Non-pigmented ciliary epithelial cell (primary cell): Measurements from ENCODE around the gene PTK6.

Source experiments
- DNase-seq: peaks from one replicate; pipeline ENCODE4 v3.0.0-alpha.2; 2010; ENCODE audit warnings: low read depth

The PTK6 gene

DNA sequence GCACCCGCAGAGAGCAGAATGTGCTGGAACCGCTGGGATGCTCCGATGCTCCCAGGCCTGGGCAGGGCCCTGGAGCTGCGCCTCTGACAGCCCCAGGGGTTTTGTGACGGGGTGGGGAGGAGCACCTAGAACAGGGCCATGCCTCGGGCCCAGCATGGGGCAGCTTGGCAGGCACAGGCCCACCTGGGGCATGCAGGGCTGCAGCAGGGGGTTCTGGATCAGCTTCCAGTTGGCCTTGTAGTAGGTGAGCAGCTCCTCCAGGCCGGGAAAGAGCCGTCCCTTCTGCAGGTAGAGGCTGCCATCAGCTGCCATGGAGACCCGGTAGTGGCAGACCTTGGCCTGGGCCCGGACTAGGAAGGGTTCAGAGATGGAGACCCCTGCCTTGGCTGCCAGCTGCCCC is 6.0 kb upstream of the PTK6 start:
- no peak for DNase-seq

DNA sequence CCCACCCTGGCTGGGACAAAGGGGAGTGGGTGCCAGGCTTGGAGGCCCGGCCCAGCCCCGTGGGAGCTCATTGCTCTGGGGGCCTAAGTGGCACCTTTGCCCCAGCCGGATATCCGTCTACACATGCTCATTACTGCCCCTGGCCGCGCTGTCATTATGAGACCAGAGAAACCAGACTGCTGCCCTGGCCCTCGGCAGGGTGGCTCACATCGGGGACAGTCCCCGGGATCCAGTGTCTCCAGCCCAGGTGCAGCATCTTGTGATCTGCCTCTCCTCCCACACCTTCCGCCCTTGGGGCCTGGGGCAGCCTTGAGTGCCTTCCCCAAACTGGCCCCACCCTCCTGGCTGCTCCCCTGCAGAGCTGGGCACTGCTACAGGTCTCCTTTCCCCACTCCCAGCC is 5.5 kb upstream of the PTK6 start:
- DNase-seq = no peak

DNA sequence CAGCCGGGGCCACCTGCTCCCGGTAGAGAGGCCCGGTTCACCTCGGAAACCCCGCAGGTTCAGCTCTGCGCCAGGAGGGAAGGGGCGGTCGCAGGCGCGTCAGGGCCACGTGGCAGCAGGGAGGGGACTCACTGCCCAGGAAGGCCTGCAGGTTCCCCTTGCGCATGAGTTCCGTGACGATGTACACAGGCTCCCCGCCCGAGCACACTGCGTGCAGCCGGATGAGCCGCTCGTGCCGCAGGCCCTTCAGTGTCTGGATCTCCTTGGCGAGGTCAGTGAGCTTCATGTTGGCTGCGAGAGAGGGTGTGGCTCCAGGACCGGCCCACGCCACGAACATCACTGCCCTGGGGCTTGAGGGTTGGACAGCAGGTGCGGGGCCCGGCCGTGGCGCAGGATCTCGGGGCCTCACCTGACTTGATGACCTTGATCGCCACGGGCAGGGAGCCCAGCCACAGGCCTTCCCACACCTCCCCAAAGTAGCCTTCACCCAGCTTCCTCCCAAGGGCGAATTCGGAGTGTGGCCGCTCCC is 4.9 kb upstream of the PTK6 start:
- no peak for DNase-seq

DNA sequence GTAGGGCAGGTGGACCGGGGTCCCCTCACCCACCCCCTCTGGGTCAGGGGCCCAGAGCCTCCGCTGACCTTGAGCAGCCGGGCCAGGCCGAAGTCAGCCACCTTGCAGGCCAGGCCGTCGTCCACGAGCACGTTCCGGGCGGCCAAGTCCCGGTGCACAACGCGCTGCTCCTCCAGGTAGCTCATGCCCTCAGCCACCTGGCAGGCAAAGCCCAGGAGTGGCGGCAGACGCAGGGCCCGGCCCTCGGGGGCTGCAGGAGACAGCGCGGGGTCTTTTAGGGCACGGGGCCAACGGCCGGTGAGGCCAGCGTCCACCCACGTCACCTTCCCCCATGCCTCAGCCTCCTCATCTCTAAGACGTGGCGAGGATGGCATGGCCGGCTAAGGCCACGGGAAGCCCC is 4.2 kb upstream of the PTK6 start:
- no peak for DNase-seq

DNA sequence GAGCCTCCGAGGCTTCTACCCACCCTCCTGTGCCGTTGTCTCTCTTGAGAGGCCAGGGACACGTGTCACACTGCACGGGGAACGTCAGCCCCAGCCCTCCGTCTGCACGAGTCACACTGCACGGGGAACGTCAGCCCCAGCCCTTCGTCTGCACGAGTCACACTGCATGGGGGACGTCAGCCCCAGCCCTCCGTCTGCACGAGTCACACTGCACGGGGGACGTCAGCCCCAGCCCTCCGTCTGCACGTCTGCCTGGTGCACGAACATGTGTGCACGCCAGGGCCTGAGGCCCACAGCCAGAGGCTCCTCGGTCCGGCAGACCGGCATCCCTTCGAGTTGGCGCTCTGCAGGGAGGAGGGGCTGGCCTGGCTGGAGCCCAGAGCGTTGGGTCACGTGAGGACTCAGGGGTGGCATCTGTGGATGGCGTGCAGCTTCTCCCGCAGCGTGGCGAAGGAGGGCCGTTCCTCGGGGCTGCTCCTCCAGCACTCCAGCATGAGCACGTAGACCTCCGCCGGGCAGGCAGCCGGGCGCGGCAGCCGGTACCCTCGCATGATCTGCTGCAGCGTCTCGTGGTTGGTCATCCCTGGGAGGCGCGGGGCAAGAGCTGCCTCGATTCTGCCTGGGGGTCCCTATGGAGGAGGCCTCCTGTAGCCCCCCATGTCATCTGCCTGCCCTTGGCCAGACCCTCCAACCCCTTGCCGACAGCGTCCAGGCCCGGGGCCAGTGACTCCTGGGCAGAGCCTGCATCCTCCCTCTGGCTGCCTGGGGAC is 3.4 kb upstream of the PTK6 start:
- no peak for DNase-seq

DNA sequence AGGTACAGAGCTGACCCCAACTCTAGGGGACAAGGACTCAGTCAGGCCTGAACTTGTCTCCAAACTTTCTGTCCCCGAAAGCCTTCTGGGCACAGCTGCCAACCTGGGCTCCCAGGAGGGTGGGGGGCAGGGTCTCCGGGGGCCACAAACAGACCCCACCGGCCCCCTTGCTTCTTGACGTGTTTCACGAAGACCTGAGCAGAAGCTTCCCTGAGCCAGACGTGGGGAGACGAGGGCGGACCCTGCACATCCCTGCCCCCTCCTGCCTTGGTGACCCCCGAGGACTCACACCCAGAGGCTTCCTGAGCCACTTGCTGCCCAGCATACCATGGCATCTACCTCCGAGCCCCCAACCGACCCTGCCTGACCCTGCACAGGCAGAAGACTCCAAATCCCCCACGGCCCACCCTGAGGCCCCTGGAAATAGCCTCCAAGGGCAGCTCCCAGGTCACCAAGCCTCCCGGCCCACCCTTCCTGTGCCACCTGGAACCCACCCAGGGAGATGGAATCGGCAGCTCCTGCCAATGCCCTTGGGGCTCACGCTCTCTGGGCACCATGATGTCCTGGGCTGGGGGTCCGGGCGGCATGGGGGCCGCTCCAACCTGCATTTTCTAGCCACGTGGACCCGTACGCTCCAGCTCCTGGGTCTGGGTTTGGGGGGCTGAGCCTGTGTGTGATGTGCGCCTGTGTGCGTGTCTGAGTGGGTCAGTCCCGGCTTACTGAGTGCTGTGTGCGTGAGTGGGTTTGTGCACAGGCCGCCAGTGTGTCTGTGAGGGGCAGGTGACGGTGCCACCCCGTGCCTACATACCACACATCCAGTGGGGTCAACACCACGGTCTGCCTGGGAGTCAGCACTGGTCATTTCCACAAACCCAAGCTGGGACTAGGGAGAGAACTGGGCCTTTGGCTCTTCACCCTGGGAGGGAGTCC is 2.5 kb upstream of the PTK6 start:
- DNase-seq = no peak

DNA sequence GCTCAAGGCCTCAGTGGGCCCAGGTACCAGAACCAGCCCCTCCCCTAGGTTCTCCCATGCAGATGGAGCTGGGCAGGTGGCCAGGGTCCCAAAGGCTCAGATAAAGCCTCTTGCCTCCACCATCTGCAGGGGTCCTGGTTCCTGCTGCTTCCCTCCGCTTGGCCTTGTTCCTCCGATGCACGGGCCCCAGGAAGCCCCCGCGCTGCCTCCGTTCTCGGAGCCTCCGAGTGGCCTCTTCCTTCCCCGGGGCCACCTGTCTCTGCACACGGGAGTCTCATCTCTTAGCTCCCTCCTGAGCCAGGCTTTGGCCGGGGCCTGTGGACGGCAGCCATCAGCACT is 1.9 kb upstream of the PTK6 start:
- no peak for DNase-seq

DNA sequence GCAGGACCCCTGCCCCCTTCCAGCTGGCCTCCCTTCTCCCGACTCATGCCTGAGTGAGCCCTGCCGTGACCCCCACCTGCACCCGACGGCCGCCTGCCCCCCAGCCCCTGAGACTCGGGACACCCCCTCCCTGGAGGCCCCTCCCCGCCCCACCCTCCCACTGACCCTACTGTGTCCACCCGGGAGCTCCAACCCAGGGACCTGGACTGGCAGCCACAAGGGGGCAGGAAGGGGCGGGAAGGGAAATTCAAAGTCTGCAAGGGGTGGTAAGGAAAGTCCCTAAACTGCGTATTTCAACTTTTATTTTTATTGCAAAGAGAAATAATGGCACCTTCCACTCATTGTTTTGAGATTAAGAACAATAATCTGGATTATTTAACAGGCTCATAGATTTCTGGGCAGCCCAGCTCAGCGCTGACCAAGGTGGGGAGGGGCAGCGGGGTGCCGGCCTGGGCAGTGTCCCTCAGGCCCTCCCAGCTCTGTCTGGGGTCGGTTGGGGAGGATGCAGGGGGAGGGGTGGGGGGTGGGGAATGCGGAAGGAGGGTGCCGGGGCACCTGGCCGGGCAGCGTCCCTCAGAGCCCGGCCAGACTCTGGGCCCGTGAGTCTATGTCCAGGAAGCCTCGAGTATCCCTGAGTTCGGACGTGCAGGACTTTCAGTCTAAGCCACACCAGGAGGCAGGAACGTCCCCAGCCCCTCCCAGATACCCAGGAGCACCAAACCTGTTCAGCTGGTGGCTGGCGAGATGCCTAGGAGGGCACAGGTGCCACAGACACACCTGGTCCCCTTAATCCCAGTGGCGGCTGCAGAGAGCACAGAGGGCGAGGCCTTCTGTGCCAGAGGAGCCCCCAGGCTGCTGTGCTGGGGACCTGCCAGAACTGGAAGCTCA is 1.3 kb upstream of the PTK6 start:
- DNase-seq = no peak

DNA sequence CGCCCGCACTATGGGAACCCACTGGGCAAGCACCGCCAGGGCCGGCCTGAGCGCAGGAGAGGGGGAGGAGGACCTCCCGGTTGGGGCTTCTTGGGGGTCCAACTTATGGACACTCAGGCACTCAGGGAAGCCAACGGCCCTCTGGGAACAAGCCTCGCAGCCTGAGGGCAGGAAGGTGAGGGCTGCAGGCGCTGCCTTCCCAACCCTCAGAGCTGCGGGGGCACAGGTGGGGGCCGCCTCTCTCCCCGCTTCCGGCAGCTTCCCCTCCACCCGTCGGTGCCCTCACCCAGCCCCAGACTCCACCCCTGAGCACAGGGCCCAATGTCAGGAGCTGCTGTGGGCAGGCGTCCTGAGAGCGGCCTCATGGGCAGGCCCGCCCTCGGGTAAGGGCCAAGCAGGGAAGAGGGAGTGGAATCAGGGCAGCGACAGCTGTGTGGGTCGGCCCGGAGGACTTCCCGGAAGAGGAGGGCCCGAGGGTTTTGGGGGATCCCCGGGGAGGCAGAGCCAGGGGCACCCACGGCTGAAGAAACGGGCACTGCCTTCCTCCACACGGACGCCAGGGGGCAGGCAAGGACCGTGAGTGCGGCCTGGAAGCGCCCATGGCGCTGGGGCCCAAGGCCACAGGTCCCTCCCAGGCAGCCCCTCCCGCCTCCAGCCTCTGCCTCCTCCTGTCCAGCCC is 488 bp upstream of the PTK6 start:
- DNase-seq = peak; percentile 27

DNA sequence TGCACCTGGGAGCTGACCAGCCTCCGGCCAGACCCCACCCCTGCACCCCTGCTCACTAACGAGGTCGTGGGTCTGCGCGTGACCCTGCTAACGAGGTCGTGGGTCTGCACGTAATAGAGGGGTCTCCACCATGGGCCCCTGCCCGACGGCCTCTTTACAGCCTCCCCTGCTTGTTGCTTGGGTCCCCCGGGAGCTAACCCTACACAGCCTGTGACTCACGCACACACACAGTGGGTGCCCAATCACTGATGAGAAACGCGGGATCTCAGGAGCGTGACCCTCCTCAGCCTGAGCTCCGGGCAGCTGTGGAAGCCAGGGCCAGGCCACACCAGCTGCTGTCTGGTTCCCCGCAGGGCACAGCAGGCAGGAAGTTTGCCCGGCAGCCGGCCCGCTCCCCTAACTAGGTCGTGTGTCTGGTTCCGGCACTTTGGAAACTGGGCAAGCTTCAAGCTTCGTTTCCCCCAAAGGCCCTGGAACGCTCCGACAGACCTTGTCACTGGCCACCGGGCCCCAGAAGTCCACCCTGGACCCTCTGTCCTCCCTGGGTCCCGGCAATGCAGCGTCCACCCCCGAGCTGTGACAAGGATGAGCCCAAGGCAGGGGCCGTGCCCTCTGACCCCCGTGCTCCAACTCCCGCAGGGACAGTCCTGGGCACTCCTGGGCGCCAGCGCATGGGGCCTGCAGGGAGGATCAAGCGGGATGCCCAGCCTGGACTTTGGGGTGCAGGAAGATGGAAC is 767 bp downstream of the PTK6 start:
- no peak for DNase-seq

DNA sequence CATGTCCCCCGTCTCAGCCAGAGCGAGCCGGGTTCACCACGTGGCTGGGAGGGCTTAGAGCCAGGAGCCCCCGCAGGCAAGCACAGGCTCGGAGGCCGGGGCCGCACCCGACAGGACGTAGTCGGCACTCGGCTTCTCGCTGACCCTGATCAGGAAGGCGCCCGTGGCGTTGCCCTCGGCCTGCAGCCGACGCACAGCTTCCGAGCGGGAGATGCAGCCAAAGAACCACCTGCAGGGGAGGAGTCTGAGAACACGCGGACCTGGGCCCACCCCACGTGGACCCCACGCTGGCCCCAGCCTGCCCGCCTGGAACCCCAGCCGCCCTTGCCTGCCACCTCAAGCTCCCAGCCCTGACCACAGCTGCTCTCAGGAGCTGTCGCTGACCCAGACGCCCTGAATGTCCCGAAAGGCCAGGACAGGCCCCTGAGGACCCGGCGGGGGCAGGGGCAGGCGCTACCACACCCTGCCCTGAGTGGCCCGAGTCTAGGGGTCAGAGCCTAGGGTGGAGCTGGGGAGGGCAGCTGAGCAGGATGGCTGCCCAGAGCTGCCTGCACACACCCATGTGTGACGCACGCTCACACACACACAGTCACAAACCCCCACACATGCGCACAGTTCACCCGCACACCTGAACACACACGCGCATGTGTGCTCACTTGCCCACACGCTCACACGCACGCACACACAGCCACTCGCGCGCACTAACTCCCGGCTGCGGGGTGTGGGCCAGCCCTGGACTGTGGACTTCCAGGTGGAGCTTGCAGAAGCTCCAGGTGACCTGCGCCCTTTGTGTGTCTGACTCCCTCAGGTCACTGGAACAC is 2.1 kb downstream of the PTK6 start:
- no peak for DNase-seq

DNA sequence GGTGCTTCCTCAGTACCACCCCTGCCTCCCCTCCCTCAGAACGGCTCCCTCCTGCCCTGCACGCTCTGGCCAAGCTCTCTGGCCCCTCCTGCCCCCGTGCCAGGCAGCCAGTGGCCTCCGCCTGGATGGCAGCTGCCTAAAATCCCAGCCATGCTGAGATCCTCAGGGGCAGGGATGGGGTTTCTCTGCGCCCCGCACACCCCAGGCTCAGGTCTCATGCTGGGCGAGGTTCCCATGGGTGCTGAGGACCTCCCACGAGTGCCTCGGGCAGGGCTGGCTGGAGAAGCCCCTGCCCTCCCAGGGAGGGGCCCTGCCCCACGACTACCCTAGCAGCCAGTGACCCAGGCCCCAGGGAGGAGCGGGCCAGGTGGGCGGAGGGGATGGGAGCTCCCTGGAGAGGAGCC is 2.7 kb downstream of the PTK6 start:
- DNase-seq = no peak

DNA sequence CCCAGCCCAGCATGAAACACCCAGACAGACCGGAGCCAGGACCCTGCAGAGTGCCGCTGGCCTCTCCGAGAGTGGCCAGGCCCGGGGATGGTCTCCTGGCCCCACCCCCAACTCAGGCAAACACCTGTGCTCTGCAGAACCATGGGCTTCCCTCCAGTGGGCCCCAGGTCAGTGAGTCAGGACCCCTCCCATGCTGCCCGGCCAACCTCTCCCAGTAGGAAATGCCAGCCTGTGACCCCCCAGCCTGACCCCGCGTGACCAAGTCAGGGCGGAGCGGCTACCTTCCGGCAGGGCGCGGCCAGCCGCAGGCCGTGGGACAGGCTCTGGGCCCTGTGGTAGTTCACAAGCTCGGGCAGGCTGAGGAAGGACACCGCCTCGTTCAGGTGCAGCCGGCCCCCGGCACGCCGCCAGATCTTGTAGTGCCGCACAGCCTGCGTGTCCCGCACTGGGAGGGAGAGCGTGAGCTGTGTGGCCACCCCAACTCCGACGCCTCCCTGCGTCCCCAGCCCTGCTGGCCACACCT is 3.2 kb downstream of the PTK6 start:
- no peak for DNase-seq

DNA sequence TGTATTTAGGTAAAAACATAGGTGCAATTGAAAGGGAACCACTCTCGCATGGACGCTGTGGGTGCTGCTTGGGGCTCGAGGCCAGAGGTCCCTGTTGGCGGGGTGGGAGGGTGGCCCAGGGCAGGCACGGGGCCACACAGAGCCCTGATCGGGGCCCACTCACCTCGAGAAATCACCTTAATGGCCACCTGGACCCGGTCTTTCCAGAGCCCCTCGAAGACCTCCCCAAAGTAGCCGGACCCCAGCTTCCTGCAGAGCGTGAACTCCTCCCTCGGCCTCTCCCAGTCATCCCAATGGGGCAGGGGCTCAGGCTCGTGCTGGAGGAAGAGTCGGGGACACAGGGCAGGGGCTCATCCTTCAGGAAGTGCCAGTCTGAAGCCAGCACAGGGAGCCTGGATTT is 3.8 kb downstream of the PTK6 start:
- no peak for DNase-seq

DNA sequence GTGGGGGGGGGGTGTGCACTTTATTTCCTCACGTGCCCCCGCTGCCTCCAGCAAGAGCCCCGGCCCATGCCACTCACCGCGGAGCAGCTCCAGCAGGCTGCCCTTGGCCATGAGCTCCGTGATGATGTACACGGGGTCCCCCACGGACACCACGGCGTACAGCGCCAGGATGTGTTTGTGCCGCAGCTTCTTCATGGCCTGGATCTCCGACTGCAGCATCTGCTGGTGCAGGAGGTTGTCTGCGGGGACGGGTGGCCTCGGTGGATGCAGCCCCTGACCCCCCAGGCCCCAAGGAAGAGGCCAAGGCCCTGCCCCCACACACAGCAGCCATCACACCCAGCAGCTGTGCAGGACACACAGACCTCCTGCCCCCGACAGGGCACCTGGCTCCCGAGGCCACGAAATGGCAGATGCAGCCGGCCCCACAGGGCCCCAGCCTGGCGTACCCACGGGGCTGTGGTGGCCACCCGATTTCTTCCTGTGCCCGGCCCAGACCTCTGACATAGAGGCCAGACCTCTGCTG is 4.7 kb downstream of the PTK6 start:
- DNase-seq = no peak

DNA sequence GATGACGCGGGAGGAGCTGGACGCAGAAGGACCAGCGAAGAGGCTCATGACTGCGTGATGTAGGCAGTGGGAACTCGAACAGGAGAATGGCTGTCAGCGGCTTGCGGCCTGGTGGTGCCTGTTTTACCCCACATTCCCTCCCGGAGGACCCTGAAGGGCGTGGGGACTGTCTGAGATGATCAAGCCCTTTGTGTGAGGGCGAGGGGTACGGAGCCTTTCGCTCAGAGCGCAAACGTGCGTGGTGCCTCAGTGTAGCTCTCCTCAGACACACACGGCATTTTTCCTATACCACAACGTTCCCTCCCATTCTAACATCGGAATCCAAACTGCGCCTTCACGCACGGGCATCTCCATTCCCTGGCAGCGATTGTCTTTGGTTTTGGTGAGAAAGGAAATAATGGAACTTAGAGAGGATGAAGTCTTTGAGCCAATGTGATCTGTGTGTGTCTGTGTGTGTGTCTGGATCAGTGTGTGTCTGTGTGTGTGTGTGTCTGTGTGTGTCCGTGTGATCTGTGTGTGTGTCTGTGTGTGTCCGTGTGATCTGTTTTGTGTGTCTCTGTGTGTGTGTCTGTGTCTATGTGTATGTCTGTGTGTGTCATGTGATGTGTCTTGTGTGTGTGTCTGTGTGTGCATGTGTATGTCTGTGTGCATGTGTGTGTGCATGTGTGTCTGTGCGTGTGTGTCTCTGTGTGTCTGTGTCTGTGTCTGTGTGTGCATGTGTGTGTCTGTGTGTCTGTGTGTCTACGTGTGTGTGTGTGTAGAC is 5.3 kb downstream of the PTK6 start:
- DNase-seq = no peak

DNA sequence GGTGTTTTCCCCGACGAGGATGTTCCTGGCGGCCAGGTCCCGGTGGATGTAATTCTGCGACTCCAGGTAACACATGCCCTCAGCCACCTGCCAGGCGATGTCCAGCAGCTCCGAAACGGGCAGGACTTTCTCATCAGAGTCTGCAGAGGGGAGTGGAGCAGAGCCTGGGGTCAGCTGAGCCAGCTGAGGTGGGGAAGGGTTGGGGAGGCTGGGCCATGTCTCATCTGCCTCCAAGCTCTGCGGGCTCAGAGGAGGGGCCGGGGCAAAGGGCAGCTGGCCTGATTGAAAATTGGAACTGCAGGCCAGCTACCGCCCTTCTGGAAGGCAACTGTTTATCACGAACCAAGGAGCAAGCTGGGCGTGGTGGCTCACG is 6.4 kb downstream of the PTK6 start:
- DNase-seq = no peak

DNA sequence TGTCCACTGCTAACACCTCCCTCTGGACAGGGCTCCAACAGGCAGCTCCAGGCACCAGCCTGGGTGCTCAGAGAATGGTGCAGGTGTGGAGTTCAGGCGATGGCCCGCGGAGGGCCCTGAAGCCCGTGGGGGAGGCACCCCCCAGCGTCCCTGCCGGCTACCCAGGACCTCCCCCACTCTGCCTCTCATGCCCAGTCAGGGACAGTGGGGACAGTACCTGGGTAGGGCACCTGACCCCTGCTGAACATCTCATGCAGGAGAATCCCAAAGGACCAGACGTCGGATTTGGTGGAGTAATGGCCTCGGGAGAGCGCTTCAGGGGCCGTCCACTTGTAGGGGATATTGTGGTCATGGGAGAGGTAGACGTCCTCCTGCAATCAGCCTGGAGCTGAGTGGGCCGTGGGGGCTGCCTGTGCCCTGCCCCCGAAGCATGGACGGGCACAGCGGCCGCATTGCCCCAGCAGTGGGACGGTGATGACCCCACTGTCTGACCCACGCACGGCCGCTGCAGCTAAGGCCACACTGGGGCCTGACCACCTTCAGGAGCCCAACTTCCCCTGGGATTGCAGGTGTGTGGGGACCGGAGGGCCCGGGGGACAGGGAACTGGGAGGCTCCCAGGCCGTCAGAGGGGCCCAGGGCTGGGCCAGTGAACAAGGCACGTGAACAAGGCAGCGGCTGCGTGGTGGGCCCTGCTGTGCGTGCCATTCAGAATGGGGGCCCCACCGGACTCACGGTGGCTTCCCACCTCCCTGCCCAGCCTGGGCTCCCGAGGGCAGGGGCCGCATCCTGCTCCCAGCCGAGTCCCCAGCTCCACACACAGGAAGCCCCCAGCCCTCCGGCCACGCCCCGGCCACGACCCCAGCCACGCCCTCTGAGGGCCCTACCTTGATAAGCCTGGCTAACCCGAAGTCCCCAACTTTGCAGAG is 7.1 kb downstream of the PTK6 start:
- no peak for DNase-seq
